Astrocyte (in vitro differentiated cells and primary cell): ENCODE data around the gene AOAH.

ENCODE experiments used
- EZH2 ChIP-seq: IDR thresholded peaks from 2 replicates; pipeline ENCODE4 v1.6.1; 2012; ENCODE audit warnings: mild to moderate bottlenecking, low read length, inconsistent platforms; ENCODE audit not compliant: insufficient read depth
- TF ChIP-seq, protein P1 (sequence below): IDR thresholded peaks from 2 replicates; pipeline ENCODE4 v1.5.1; 2011; ENCODE audit warnings: low read depth, mild to moderate bottlenecking, inconsistent platforms, low read length, moderate library complexity; ENCODE audit not compliant: insufficient read depth

DNA sequence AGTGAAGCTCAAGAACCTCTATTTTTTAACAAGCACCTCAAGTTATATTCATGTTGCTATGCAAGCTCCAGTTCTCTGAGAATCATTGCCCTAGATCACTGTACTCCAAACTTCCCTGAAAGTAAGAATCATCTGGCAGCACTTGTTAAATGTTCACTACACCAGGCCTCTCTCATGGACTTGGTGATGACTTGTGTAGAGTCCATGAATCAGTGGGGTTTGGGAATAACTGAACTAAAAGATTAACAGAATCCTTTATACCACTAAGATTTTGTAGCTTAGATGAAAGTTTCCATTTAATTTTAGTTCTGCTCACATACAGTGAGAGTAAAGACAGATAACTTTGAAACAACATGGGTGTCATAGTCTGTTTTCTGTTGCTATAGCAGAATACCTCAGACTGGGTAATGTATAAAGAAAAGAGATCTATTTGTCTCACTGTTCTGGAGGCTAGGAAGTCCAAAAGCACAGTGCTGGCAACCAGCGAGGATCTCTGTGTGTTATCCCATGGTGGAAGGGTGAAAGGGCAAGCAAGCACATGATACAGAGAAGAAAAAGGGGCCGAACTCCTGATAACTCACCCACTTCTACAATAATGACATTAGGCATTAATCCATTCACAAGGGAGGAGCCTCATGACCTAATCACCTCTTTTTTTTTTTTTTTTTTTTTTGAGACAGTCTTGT, 27.9 kb upstream of the AOAH start:
- TF ChIP-seq, protein P1, sequence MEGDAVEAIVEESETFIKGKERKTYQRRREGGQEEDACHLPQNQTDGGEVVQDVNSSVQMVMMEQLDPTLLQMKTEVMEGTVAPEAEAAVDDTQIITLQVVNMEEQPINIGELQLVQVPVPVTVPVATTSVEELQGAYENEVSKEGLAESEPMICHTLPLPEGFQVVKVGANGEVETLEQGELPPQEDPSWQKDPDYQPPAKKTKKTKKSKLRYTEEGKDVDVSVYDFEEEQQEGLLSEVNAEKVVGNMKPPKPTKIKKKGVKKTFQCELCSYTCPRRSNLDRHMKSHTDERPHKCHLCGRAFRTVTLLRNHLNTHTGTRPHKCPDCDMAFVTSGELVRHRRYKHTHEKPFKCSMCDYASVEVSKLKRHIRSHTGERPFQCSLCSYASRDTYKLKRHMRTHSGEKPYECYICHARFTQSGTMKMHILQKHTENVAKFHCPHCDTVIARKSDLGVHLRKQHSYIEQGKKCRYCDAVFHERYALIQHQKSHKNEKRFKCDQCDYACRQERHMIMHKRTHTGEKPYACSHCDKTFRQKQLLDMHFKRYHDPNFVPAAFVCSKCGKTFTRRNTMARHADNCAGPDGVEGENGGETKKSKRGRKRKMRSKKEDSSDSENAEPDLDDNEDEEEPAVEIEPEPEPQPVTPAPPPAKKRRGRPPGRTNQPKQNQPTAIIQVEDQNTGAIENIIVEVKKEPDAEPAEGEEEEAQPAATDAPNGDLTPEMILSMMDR: no peak
- TF ChIP-seq EZH2: no peak
